Measurements from ENCODE around the gene TMEM11.

GRCh38 chr17:21163101-21163500, 50.9 kb downstream of the TMEM11 start:
- TF ChIP-seq CTCF (IDR thresholded peaks at IDR 0.05; ENCODE audit: low read depth, low read length, poor library complexity, severe bottlenecking) = no peak
- no peak for TF ChIP-seq EZH2phosphoT487 (IDR thresholded peaks at IDR 0.05; ENCODE audit: borderline replicate concordance, low read length)
